GM18502 (cell line): ENCODE results near the gene PPP1R14C.

ENCODE experiments used
- ATAC-seq: cut with Tn5 transposase; IDR thresholded peaks from one replicate; pipeline ENCODE4 v1.9.1; 2021; ENCODE audit warnings: mild to moderate bottlenecking; ENCODE audit not compliant: unreplicated experiment, poor library complexity

PPP1R14C gene

GRCh38 chr6:150266309-150266708, 123.5 kb downstream of the PPP1R14C start:
- ATAC-seq = no peak

DNA sequence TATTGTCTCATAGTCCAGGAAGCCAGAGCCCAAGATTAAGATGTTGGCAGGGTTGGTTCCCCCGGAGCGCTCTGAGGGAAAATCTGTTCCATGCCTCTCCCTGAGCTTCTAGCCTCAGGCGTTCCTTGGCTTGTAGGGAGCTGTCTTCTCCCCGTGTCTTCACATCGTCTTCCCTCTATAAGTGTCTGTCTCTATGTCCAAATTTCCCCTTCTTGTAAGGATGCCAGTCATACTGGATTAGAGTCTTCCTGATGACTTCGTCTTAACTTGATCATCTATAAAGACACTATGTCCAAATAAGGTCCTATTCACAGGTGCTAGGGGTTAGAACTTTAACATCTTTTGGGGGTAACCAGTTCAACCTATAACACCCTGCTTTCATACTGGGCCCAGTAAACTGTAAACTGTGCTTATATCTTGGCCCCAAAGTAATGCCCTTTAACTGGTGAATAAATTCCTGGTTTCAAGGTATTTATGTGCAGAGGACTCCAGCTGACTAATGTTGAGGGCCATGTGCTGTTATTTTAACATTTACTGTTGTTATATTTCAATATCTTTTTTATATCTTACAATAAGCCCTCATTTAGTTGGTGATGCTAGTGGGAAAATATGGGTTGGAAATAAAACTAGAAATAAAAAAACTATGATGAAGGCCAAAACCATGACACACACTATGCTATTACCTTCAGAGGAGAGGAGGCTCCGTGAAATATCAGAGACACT, 124.3 kb downstream of the PPP1R14C start:
- ATAC-seq = no peak

DNA sequence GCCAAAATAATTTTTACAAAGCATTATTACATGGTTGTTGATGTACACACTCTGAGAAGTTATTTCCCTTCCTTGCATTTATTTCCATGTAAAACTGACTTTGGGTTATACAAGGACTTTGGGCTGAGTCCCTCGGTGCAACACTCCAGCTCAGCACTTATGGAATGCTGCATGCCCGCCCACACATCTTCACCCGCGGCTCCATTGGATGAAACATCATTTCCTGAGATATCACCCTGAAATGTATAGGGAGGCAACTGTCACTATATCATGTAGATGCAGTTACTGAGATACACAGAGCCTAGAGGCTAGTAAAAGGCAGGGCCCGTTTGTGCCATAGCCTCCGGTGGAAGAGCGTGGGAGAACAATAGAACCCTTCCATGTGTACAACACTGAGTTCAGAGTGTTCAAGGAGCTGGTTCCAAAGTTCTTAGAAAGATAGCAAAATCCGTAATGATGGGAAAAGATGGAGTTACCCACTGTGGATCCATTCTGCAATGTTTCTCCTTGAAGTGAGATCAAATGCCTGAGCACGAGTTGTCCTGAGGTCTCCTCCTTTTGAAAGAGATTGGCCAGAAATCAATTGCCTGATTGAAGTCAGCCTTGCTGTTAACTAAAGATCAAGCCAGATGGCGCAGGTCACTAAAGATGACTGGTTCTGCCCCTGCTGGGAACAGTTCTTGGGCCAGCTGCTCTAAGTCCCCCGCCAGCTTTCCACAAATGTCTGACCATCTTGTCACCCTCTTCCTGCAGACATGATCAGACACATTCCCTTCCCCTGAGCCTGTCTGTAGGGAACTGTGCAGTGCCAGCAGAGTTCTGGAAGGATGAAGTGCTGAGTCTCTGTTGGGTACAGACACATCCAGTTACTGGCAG, 125.1 kb downstream of the PPP1R14C start:
- ATAC-seq = no peak

GRCh38 chr6:150269130-150269856, 126.4 kb downstream of the PPP1R14C start:
- no peak for ATAC-seq

DNA sequence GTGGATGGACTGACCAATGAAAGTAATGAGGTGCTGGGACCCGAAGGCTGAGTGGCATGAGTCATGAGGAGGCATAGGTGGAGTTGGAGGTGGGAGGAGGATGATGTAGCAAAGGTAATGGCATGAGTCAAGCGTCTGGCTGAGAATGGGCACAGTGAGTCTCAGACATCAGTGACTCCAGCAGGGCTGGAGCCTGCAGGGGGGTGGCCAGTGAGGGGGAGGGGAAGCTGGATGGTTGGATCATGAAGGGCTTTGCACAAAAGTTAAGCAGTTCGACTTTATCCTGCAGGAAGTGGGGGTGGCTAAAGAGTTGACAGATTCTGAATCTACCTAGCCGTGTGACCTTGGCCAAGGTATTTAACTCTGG, 127.0 kb downstream of the PPP1R14C start:
- ATAC-seq = no peak

GRCh38 chr6:150270330-150271052, 127.6 kb downstream of the PPP1R14C start:
- ATAC-seq = no peak

DNA sequence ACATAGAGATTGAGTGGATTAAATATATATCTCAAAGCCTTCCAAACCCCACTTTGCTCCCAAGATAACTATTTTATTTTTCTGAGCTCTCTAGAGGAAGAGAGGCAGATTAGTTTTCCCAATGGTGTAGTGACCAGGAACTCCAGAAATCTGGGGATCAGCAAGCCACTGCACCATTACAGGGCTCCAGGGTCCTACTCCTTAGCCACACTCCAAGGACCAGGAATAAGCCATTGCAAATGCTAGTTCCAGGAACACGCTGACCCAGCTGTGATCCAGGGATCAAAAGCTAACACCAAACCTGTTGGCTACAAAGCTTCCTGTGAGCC, 128.3 kb downstream of the PPP1R14C start:
- no peak for ATAC-seq

- no peak for ATAC-seq
Observed at GRCh38 chr6:150271501-150272263, 128.8 kb downstream of the PPP1R14C start.

- ATAC-seq = no peak
Observed at GRCh38 chr6:150272264-150272975, 129.6 kb downstream of the PPP1R14C start.

DNA sequence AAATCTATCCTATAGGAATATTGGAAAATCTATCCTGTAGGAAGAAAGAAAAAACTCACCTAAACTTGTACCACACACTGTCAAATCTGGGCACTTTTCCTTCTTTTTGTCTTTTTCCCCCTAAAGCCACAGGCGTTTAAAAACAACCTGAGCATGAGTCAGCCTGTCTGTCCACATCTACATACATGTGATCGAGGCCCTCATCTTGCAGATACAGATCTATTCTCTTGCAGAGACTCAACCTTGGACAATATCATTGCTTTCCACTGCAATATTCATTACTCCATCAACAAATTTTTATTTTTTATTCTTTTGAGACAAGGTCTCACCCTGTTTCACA, 130.1 kb downstream of the PPP1R14C start:
- no peak for ATAC-seq

GRCh38 chr6:150273457-150274309, 130.8 kb downstream of the PPP1R14C start:
- ATAC-seq = peak; percentile 44

- no peak for ATAC-seq
Observed at GRCh38 chr6:150275489-150275888, 132.6 kb downstream of the PPP1R14C start.

DNA sequence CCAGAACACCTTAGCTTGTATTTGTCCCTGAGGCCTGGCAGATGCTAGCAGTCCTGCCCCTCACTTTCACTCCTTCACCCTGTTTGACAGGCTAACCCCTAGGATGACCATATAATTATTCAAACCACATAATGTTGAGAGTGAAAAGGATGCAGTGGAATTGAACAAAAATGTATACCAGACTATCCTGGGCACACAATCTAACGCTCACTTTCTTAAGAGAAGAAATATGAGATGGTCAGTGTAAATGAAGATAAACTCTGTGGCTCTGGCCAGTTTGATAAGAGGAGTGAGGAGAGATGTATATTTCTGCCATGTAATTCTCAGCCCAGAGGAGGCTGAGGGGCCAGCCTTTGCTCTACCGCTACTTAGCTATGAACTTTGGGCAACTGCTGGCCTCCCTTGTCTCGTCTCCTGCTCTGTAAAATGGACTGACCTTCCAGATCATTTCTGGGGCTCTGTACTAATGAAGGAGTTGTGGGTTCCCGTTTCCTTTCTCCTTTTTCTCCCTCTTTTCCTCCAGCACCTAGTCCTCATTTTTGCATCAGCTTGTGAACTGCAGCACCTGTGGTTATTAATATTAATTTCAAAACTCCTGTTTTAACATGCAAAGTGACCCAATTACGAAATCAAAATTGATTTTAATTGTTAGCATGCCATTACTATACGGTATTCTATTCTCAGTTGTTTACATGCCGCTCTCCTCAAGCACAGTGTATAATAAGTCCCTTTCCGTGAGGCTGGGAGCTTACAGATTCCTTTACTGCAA, 133.5 kb downstream of the PPP1R14C start:
- ATAC-seq = no peak

GRCh38 chr6:150276937-150277742, 134.3 kb downstream of the PPP1R14C start:
- no peak for ATAC-seq

- no peak for ATAC-seq
Observed at GRCh38 chr6:150279533-150279932, 136.7 kb downstream of the PPP1R14C start.

- no peak for ATAC-seq
Observed at GRCh38 chr6:150280703-150281102, 137.9 kb downstream of the PPP1R14C start.

DNA sequence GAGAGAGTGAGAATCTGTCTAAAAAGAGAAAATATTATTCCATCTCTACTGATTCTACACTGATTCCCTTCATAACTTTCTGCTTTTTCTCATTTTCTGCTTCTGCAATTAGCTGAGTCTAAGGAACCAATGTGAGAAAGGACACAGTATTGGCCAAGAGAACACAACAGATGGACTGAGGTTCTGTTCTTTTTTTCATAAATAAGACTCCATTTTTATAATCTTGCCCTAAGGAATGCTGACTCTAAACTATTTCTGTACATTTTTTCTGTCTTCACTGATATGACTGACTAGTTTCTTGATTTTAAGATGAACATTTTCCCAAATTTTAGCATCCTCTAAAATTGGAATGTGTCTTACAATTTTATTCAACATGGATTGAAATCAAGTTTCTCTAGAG, 138.9 kb downstream of the PPP1R14C start:
- no peak for ATAC-seq
